Measurements from ENCODE around the gene GZF1. TPM values are rescaled to one million over a fixed set of nuclear protein-coding genes. Genes with fewer than 3 reads are reported as not detected.
A peak's percentile ranks its signal among the peaks of the same experiment; 100 is the strongest.

The GZF1 gene
- total and polyA plus RNA-seq, 10 donors = 3.3 to 17.0 (median 11.2) TPM

GRCh38 chr20:23366384-23366783, 4.4 kb downstream of the GZF1 start:
- Histone ChIP-seq H3K4me1 (peaks cover 27 to 59% (median 44%) of the 10 kb centered on the region in 6 donors), H3K36me3 (peaks cover 0 to 67% (median 43%) of the 10 kb centered on the region in 6 donors), H3K9me3 (no peaks in the 10 kb centered on the region), H3K27me3 (replicated peaks in 1 of 7) (no peaks in the 10 kb centered on the region), H3K27ac (peak overlapping the region in 7 of 8 donors; percentile 13 to 76 (median 58)), H3K4me3 (no peak overlapping the region)
- intact Hi-C loops (cut with DNase I; ENCODE audit: low total_unique reads) = loop anchor here (5.0 kb wide), 1 partner anchor 51 kb away; no protein-coding TSS in a partner anchor
- 12 to 34% (median 14%) methylated on average over 1 of the region's 1 CpG for WGBS, 5 donors
- TF ChIP-seq CTCF (IDR thresholded peaks at IDR 0.05 in 8 of 11, conservative IDR thresholded peaks at IDR 0.05 in 3 of 11) (no peak), POLR2A (IDR thresholded peaks at IDR 0.05) (no peak), POLR2AphosphoS5 (IDR thresholded peaks at IDR 0.05) (no peak)
- DNase-seq = no peak

- Histone ChIP-seq H3K4me1 (peaks cover 25 to 53% (median 42%) of the 10 kb centered on the region in 6 donors), H3K36me3 (peaks cover 0 to 81% (median 56%) of the 10 kb centered on the region in 6 donors)
- TF ChIP-seq POLR2A (IDR thresholded peaks at IDR 0.05) (no peak), POLR2AphosphoS5 (IDR thresholded peaks at IDR 0.05) (no peak), CTCF (IDR thresholded peaks at IDR 0.05 in 8 of 11, conservative IDR thresholded peaks at IDR 0.05 in 3 of 11) (no peak)
Measured at GRCh38 chr20:23367770-23368169, 5.8 kb downstream of the GZF1 start.

GRCh38 chr20:23368316-23369071, 6.5 kb downstream of the GZF1 start:
- intact Hi-C loops (cut with DNase I; ENCODE audit: low total_unique reads) = loop anchor here (5.0 kb wide), 1 partner anchor 49 kb away; no protein-coding TSS in a partner anchor
- DNase-seq = no peak
- Histone ChIP-seq H3K9me3 (no peaks in the 10 kb centered on the region), H3K36me3 (peaks cover 0 to 88% (median 63%) of the 10 kb centered on the region in 6 donors), H3K4me3 (no peak overlapping the region), H3K27me3 (replicated peaks in 1 of 7) (no peaks in the 10 kb centered on the region), H3K27ac (no peak overlapping the region), H3K4me1 (peaks cover 18 to 46% (median 35%) of the 10 kb centered on the region in 6 donors)
- 94 to 98% (median 97%) methylated on average over 2 of the region's 2 CpGs for WGBS, 5 donors
- TF ChIP-seq CTCF (IDR thresholded peaks at IDR 0.05 in 8 of 11, conservative IDR thresholded peaks at IDR 0.05 in 3 of 11) = no peak
- no peak for TF ChIP-seq POLR2A (IDR thresholded peaks at IDR 0.05)
- TF ChIP-seq POLR2AphosphoS5 (IDR thresholded peaks at IDR 0.05) = no peak

More at GRCh38 chr20:23367770-23368169, 5.8 kb downstream of the GZF1 start:
- Histone ChIP-seq H3K4me3 (no peak overlapping the region), H3K9me3 (no peaks in the 10 kb centered on the region), H3K27ac (no peak overlapping the region), H3K27me3 (replicated peaks in 1 of 7) (no peaks in the 10 kb centered on the region)
- no peak for DNase-seq
- intact Hi-C loops (cut with DNase I; ENCODE audit: low total_unique reads) = loop anchor here (5.0 kb wide), 1 partner anchor 50 kb away; no protein-coding TSS in a partner anchor
